Skin epidermis (tissue), 12 donors: Measurements from ENCODE around the gene GPX7.

Experiments
- H3K27ac ChIP-seq, 21 experiments: fragments of 200-600 bp; sonication (generic) in 11 of 21; one replicate each; pipeline ENCODE4 v1.5.0; 2020; ENCODE audit warnings: mild to moderate bottlenecking in 3 of 21, inconsistent platforms in 2 of 21, moderate library complexity in 2 of 21
- H3K4me3 ChIP-seq, 7 experiments: fragments of 200-600 bp; sonication (generic) in 2 of 7; one replicate each; pipeline ENCODE4 v1.5.0; 2020; ENCODE audit warnings: inconsistent platforms in 2 of 7, mild to moderate bottlenecking in 2 of 7, moderate library complexity in 1 of 7

GPX7 gene

DNA sequence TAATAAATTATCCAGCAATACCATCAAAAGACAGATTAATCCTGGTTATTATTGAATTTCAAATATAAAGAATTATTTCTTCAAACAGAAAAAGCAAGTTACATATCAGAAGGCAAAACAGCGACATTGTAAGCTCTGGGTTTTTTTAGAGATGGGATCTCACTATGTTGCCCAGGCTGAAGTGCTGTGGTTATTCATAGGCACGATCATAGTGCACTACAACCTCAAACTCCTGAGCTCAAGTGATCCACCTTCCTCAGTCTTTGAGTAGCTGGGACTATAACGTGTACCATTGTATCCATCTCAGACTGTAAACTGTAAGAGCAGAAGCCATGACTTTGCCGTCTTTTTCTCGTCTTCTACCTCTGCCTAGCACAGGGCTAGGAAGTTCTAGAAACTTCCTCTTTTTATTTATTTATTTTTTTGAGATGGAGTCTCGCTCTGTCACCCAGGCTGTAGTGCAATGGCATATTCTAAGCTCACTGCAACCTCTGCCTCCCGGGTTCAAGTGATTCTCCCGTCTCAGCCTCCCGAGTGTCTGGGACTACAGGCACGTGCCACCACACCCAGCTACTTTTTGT, 20.0 kb upstream of the GPX7 start:
- H3K27ac ChIP-seq, result no peak overlapping the region
- no peak overlapping the region for H3K4me3 ChIP-seq

DNA sequence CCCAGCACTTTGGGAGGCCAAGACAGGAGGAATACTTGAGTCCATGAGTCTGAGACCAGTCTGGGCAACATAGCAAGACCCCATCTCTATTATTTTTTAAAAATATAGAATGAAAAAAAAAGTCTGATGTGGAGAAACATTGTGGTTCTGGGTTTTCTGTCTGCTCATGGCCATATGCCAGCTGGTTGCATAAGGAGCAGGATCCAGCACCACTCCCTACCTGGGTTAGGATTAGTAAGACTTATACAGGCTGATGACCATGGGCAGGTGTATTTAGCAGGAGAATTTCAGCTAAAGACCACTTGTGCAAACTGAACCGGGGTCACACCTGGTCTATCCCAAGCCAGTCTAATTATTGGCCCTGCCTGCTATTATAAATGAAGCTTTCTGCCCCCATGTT, 16.7 kb upstream of the GPX7 start:
- Histone ChIP-seq H3K4me3 (no peak overlapping the region), H3K27ac (no peak overlapping the region)

DNA sequence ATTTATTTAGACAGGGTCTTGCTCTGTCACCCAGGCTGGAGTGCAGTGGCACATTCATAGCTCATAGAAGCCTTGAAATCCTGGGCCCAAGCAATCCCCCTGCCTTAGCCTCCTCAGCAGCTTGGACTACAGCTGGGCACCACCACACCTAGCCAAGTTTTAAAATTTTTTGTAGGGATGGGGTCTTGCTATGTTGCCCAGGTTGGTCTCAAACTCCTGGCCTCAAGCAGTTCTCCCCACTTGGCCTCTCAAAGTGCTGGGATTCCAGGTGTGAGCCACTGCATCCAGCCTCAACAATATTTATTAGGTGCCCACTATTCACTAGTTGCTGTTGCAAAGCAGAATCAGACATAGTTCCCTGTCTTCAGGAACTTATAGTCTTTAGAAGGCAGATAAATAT, 14.1 kb upstream of the GPX7 start:
- Histone ChIP-seq H3K27ac (no peak overlapping the region), H3K4me3 (no peak overlapping the region)

DNA sequence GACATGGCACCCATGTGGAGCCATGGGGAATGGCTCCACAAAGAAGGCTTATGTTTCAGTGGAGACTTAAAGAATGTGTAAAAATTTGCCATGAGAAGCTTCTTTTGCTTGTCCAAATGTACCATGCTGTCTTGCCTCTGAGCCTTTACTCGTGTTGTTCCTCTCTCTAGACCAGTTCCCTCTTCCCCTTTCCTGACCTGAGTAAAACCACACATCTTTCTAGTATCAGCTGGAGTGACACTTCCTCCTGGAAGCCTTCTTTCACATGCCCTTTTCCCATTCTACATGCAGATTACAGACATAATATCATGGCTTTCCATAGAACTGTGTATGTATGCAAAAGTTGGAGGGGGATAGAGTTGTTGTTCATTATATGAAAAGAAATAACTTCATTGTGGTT, 13.6 kb upstream of the GPX7 start:
- Histone ChIP-seq H3K27ac (no peak overlapping the region), H3K4me3 (no peak overlapping the region)

DNA sequence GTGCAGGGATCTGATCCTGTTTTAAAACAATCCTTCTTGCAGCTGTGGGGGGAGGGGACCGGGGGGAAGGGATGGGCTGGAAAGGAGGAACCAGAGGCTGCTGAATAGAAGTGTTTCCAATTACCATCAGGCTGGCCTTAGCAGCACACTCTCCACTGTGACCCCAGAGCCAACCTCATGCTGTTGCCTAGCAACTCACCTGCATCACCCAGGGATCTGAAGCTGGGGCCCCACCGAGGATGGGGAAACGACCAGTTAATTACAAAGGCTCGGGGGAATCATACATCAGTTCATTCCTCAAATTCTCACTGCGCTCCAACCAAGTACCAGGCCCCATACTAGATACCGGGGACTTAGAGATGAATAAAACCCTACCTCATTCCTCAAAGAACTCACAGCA, 11.9 kb upstream of the GPX7 start:
- H3K4me3 ChIP-seq, result no peak overlapping the region
- H3K27ac ChIP-seq, result no peak overlapping the region

DNA sequence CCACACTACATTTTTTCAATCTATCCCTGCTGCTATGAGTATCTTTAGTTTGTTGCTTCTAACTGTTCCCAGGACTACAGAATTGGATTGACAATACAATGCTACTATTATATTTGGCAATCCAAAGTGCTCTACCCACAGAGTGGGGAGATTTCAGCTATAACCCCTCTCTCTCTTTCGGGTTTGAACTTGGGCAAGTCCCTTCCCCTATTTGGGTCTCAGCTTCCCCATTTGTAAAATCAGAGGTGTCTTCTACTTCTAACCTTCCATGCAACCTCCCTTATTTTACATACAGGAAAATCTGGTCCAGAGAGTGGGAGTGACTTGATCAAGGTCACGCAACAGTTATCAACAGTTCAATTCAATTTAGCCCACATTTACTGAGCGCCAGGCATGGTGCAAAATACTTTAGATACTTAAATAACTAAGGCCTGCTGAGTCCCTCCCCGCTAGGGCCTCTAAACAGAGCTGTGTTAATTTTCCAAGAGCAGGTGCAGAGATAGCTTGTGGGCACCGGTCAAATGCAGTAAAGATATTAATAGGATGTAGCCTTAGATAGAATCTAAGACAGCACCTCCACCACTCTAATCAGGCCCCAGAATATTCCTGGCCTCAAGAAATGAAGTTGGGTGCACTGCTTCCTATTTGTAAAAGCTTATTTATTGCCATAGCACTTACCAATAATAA, 9.4 kb upstream of the GPX7 start:
- no peak overlapping the region for H3K27ac ChIP-seq
- H3K4me3 ChIP-seq, result no peak overlapping the region

DNA sequence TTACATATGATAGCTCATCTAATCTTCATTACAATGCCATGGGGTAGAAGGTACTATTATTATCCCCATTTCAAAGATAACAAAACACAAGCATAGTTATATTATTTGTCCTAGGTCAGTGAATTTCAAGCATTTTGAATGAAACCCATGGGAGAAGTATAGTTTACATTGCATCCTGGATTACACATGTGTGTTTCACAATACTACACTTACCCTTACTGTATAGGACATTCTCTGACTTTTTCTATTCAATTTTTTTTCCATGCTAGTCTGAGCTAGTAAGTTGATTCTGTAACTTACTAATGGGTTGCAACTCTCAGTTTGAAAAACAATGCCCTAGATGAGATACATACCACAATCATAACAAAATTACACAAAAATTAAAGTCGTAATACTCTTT, 8.7 kb upstream of the GPX7 start:
- no peak overlapping the region for H3K27ac ChIP-seq
- H3K4me3 ChIP-seq, result no peak overlapping the region

DNA sequence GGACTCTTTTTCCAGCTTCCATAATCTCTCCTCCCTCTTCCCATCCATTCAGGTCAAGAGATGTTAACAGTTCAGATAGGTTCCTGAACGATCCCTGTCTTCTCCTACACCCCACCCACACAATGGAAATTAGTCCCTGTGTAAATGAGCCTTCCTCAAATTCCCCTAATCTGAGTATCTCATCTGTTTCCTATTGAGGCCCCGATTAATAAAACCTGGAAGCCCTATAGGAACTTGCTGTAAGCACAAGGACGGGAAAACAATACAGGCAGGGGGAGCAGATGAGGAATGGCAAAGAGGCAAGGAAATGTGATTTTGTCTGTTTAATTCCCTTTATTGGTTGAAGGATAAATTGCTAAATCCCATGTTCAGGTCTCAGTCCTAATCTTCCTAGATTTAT, 7.1 kb upstream of the GPX7 start:
- no peak overlapping the region for H3K4me3 ChIP-seq
- no peak overlapping the region for H3K27ac ChIP-seq

DNA sequence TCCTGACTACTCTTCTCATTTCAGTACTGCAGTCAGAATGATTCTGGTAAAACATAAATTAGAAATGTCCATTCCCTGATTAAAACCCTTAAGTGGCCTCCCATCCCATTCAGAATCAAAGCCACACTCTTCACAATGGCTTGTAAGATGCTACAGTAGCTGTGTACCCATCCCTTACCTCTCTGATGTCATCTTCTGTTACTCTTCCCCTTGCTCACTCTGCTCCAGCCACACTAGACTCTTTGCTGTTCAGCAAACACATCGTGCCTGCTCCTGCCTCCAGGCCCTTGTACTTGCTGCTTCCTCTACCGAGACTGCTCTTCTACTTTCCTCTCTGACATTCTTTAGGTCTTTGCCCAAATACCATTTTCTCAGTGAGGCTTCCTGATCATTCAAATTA, 4.3 kb upstream of the GPX7 start:
- no peak overlapping the region for H3K27ac ChIP-seq
- H3K4me3 ChIP-seq, result no peak overlapping the region

DNA sequence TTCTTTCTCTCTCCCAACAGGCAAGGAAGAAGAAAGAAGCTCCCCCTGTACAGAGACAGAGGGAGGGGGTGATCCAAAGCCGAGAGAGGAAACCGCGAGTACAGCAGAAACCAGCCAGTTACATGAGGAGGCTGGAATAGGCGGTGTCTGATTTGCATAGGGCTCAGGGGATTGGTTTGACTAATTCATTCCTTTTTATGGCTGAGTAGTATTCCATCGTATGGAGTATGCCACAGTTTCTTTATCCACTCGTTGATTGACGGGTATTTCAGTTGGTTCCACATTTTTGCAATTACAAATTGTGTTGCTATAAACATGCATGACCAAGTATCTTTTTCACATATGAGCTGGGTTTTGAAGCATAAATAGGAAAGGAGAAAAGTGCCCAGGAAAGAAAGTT, 3.4 kb upstream of the GPX7 start:
- no peak overlapping the region for H3K4me3 ChIP-seq
- no peak overlapping the region for H3K27ac ChIP-seq

DNA sequence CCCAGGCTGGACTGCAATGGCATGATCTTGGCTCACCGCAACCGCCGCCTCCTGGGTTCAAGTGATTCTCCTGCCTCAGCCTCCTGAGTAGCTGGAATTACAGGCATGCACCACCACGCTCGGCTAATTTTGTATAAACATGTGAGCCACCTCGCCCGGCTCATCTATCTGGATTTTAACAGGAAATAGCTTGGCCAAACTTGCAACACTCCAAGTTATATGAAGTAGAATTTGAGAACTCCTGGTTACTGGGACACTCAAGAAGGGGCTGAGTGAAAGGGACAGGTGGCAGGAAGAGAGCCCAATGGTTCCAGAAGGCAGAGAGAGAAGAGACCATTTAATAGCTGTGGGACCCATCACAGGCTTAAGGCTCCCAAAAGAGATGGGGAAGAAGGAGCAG, 2.9 kb upstream of the GPX7 start:
- Histone ChIP-seq H3K27ac (no peak overlapping the region), H3K4me3 (no peak overlapping the region)

DNA sequence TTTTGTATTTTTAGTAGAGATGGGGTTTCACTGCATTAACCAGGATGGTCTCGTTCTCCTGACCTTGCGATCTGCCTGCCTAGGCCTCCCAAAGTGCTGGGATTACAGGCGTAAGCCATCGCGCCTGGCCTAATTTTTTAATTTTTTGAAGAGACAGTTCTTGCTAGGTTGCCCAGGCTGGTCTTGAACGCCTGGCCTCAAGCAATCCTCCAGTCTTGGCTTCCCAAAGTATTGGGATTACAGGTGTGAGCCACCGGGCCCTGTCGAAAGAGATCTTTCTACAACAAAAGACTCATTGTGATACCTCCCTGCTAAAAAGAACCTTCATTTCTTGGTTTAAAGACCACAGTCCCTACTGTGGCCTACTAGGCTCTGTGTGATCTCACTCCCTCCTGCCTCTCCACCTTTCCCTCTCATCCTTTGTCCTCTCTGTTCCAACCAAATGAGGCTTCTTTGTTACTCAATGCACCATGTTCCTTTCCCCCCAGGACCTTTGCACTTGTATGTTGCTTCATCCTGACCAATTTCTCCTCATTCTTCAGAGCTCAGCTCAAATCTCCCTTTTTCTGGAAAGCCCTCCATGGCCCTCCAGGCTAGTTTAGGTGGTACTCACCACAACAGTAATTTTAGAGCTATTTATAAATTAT, 1.5 kb upstream of the GPX7 start:
- Histone ChIP-seq H3K4me3 (no peak overlapping the region), H3K27ac (no peak overlapping the region)

DNA sequence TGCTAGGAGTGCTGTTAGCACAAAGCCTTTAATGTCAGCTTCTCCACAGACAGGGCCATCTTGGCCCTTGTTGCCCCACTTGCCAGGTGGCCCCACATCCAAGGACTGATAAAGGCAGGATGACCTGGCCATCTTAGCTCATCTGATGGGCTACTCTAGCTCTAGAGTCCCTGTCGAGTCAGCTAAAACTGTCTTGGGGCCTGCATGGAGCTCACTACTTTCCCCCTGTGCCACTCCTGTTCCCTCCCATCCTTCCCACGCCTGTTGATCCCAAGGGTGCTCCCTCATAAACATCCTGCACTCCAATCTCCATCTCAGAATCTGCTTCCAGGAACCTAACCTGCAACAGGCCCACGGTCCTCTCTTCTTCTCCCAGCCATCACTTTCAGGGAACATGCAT, 652 bp upstream of the GPX7 start:
- Histone ChIP-seq H3K27ac (peak overlapping the region in 7 of 21 experiments; percentile 68 to 88 (median 82)), H3K4me3 (peak overlapping the region in 4 of 7 experiments; percentile 42 to 58 (median 55))

DNA sequence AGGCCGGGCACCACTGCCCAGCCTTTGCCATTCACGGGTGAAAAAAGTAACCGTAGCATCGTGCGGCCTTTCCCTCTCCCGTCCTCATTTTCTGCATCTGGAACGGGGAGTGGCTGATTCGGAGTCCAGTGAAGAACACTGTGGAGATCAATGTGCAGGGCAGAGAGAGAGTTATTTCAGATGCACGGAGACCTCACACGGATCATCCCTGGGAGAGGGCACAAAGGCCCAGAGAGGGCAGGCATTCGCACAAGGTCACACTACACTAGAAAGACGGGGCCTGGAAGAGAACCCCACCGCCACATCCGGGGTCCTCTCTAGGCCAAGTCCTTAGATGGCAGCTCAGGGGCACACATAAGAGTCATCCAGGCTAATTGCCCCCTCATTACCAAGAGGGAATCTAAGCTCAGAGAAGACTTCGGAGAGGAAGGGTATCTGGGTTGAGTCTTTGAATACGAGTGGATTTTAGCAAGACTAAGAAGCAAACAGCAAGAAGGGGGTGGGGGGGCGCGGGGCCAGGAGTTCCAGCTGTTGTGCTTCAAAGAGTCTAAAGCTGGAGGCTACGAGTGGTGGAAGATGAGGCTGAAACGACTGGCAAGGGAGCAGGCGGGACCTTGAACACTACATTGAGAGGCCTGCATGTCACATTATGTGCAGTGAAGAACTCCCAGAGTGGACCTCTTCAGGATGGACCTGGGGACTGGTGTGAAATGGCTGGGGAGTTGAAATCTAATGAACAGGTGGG, 857 bp downstream of the GPX7 start:
- peak overlapping the region; percentile 42 to 59 (median 58) for H3K4me3 ChIP-seq
- H3K27ac ChIP-seq, result peak overlapping the region in 19 of 21 experiments; percentile 34 to 88 (median 81)

DNA sequence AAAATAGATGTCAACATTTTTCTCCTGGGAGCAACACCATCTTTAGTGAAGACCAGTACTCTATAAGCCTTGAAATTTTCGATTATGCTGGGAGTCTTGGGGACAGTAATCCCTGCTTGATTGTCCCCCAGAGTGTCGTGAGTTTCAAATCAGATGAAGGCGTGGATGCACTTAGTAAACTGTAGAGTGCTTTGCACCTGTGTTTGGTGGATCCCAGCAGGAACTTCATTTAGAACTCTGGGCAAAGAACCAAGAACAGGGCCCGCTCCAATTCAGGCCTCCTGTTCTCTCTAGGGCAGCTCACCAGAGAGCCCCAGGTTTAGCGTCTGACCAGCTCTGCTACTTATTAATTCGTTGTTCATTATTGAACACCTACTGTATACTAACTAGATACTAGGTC, 1.5 kb downstream of the GPX7 start:
- peak overlapping the region in 3 of 21 experiments; percentile 81 to 88 (median 86) for H3K27ac ChIP-seq
- H3K4me3 ChIP-seq, result peak overlapping the region in 1 of 7 experiments; percentile 58

DNA sequence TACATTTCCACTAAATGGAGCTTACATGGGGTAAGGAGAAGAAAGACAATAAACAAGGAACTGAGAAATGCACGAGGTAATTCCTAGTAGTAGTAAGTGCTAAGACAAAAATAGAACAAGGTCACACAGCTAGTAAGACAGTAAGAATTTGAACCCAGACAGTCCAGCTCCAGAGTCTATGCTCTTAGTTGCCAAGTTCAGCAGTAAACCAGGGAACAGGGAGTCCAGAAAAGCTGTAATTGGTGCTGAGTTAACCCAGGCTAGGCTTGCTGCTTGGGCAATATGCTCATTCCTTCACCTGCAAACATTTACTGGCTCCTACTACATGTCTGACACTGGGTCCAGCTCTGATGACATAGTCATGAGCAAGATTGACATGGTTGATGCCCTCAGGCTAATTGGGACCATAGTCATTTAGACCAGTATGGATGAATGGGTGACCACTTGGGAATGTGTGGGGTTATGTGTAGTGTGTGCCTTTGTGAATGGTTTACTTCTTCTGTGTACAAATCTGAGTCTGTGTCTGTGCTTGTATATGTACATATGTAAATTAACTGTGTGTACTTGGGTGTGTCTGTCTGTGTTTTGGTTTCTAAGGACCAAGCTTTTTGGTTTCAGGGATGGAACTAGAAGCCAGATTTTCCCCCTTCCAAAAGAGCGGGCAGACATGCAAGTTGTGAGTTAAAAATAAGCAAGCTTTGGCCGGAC, 2.0 kb downstream of the GPX7 start:
- H3K27ac ChIP-seq, result peak overlapping the region in 1 of 21 experiments; percentile 86
- no peak overlapping the region for H3K4me3 ChIP-seq

DNA sequence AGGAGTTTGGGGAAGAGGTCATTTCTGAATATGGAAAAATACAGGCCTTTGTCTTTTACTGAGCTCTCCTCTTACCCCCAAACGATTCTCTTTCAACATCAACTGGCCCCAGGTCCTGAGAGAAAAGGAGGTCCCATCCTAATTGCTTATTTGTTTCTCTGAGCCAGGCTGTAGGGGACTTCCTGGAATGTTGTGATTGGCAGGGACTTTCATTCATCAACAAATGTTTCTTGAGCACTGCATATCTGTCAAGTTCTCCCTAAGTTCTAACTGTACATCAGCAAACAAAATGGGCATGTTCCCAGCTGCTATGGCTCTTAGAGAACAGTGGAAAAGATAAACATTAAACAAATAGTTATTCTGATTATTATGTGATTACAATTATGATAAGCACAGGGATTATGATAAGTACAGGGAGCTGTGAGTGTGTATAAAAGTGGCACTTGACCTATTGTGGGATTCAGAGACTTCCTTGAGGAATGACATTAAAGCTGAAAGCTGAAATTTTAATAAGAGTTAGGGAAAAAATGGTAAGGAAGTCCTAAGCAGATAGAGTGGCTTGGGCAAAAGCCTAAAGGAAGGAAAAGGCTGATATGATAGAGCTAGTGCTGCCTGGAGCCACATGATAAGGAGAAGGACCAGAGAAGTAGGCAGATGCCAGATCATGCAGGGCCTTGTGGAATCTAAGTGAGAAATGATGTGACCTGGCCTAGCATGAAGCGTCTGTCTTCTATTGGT, 11.6 kb downstream of the GPX7 start:
- Histone ChIP-seq H3K27ac (no peak overlapping the region), H3K4me3 (no peak overlapping the region)

DNA sequence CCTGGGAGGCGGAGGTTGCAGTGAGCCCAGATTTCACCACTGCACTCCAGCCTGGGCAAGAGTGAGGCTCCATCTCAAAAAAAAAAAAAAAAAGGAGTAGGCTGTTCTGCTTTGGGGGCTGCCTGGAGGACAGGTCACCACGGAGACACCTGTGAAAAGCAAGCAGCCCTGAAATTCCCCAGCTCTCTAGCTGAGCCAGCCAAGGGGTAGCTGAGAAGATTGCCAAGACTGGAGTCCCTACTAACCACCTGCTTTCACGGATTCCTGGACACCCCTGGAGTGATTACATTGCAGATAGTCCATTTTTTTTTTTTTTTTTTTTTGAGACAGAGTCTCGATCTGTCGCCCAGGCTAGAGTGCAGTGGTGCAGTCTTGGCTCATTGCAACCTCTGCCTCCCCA, 12.5 kb downstream of the GPX7 start:
- Histone ChIP-seq H3K4me3 (no peak overlapping the region), H3K27ac (no peak overlapping the region)

DNA sequence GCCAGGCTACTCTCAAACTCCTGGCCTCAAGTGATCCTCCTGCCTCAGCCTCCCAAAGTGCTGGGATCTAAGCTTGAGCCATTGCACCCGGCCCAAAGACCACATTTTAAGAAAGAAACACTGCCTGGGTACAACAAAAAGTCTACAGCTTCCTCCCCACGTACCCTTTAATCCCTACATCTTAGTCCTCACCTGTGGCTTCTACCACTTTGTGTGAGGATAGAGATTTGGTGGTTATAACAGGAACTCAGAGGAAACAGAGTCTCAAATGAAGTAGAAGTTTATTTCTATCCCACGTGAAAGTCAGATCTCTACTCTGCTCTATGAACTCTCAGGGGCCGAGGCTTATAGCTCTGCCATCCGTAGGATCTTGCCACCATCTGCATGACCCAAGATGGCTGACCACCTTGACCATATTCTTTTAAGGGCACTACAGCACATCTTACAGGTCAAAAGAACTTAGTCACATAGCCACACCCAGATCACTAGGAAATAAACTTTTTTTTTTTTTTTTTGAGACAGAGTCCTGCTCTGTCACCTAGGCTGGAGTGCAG, 13.4 kb downstream of the GPX7 start:
- Histone ChIP-seq H3K4me3 (no peak overlapping the region), H3K27ac (no peak overlapping the region)
